ENCODE measurements around the gene KLHL26.

Gene KLHL26

DNA sequence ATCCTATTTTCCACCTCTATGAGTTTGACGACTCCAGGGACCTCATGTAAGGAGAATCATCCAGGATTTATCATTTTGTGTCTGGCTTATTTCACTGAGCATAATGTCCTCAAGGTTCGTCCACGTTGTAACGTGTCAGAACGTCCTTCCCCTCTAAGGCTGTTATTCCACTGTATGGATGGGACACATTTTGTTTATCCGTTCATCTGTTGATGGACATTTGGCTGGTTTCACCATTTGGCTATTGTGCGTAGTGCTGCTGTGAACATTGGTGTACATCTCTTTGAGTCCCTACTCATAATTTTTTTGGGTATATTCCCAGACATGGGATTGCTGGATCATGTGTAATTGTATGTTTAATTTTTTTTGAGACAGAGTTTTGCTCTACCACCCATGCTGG, 68.1 kb downstream of the KLHL26 start:
- Histone ChIP-seq H3K4me2 (ENCODE audit: low read depth, low read length, poor library complexity, severe bottlenecking) (no peak overlapping the region), H3K79me2 (ENCODE audit: insufficient read depth, low read length) (peaks cover 3% of the 10 kb centered on the region; the same call in 1 of the 2 replicates), H3K9me2 (replicated peaks; ENCODE audit: insufficient read depth, low read length) (no peaks in the 10 kb centered on the region), H3K36me3 (ENCODE audit: low read length) (no peaks in the 10 kb centered on the region), H2AFZ (ENCODE audit: low read depth, low read length, severe bottlenecking) (no peak overlapping the region), H4K20me1 (ENCODE audit: low read depth, low read length) (no peaks in the 10 kb centered on the region), H3K9ac (ENCODE audit: low read length) (no peak overlapping the region), H3K9me3 (ENCODE audit: insufficient read depth, low read length) (no peaks in the 10 kb centered on the region), H3F3A (ENCODE audit: insufficient read depth) (peaks cover 11% of the 10 kb centered on the region), H3K27ac (ENCODE audit: low read depth, low read length) (no peak overlapping the region), H3K27me3 (ENCODE audit: low read length) (no peaks in the 10 kb centered on the region), H3K4me3 (ENCODE audit: insufficient read depth, low read length, poor library complexity, severe bottlenecking) (no peak overlapping the region)
- TF ChIP-seq, protein P1, sequence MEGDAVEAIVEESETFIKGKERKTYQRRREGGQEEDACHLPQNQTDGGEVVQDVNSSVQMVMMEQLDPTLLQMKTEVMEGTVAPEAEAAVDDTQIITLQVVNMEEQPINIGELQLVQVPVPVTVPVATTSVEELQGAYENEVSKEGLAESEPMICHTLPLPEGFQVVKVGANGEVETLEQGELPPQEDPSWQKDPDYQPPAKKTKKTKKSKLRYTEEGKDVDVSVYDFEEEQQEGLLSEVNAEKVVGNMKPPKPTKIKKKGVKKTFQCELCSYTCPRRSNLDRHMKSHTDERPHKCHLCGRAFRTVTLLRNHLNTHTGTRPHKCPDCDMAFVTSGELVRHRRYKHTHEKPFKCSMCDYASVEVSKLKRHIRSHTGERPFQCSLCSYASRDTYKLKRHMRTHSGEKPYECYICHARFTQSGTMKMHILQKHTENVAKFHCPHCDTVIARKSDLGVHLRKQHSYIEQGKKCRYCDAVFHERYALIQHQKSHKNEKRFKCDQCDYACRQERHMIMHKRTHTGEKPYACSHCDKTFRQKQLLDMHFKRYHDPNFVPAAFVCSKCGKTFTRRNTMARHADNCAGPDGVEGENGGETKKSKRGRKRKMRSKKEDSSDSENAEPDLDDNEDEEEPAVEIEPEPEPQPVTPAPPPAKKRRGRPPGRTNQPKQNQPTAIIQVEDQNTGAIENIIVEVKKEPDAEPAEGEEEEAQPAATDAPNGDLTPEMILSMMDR (IDR thresholded peaks at IDR 0.05; ENCODE audit: insufficient read depth, low read length, poor library complexity, severe bottlenecking), result no peak
- no peak for TF ChIP-seq EZH2phosphoT487 (conservative IDR thresholded peaks at IDR 0.05; ENCODE audit: low read length)

DNA sequence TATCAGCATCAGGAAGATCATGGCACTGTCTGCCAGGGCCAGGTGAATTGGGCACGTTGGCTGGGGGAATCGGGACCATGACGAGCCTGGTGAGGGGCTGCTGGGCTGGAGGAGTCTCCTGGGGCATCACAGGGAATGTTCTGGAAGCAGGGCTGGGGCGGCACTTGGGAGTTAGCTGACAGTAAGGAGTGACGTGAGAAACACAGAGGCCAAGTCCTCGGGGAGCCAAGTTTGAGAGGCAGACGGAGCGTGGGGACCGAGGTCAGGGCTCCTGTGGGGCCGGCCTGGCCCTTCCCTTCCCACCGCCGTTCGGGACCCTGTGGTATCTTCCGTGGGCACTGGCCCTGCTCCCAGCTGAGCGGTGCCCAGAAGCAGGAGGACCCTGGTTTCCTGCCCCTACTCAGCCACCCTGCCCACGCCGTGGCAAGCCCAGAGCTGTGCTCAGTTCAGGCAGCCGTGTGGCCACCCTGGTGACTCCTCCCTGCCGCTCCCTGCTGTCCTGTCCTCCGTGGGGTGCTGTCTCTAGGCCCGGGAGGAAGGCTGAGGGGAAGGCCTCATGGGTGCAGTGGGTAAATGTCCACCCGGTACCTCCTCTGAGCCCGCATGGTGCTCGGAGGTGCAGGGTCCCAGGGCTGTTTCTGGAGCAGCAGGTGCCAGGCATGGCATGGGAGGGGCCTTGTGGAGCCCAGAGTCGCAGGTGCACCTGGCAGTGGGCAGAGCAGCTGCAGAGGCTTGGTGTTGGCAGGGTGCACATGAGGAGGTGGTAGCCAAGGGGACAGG, 71.8 kb downstream of the KLHL26 start:
- Histone ChIP-seq H3K9me2 (replicated peaks; ENCODE audit: insufficient read depth, low read length) (no peaks in the 10 kb centered on the region), H3K36me3 (ENCODE audit: low read length) (no peaks in the 10 kb centered on the region), H2AFZ (ENCODE audit: low read depth, low read length, severe bottlenecking) (no peak overlapping the region), H3K9me3 (ENCODE audit: insufficient read depth, low read length) (no peaks in the 10 kb centered on the region), H3K9ac (ENCODE audit: low read length) (no peak overlapping the region), H3K27ac (ENCODE audit: low read depth, low read length) (no peak overlapping the region), H3K4me2 (ENCODE audit: low read depth, low read length, poor library complexity, severe bottlenecking) (no peak overlapping the region), H3K79me2 (ENCODE audit: insufficient read depth, low read length) (peaks cover 3% of the 10 kb centered on the region; the same call in 1 of the 2 replicates), H4K20me1 (ENCODE audit: low read depth, low read length) (no peaks in the 10 kb centered on the region), H3K27me3 (ENCODE audit: low read length) (no peaks in the 10 kb centered on the region), H3F3A (ENCODE audit: insufficient read depth) (no peaks in the 10 kb centered on the region), H3K4me3 (ENCODE audit: insufficient read depth, low read length, poor library complexity, severe bottlenecking) (no peak overlapping the region)
- TF ChIP-seq, protein P1 (IDR thresholded peaks at IDR 0.05; ENCODE audit: insufficient read depth, low read length, poor library complexity, severe bottlenecking), result no peak
- TF ChIP-seq EZH2phosphoT487 (conservative IDR thresholded peaks at IDR 0.05; ENCODE audit: low read length), result no peak

DNA sequence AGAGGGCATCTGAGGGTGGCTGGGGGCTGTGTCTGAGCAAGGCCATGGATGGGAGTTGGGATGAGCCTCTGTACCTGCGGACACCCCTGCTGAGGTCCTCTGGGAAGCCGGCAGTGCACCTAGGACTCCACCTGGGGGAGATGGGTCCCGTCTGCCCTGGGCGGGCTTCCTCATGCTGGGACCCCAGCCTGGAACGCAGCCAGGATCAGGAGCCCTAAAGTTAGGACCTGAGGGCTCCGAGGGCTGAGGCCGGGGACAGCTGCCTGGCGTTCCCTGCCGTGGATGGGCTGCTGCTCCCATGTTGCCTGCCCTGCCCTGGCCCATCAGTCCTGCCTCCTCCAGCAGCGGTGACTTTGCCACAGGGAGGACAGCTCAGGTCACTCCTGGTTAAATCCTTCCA, 72.7 kb downstream of the KLHL26 start:
- Histone ChIP-seq H3K79me2 (ENCODE audit: insufficient read depth, low read length) (peaks cover 3% of the 10 kb centered on the region; the same call in 1 of the 2 replicates), H3F3A (ENCODE audit: insufficient read depth) (no peaks in the 10 kb centered on the region), H3K27ac (ENCODE audit: low read depth, low read length) (no peak overlapping the region), H3K27me3 (ENCODE audit: low read length) (no peaks in the 10 kb centered on the region), H4K20me1 (ENCODE audit: low read depth, low read length) (no peaks in the 10 kb centered on the region), H3K4me2 (ENCODE audit: low read depth, low read length, poor library complexity, severe bottlenecking) (no peak overlapping the region), H2AFZ (ENCODE audit: low read depth, low read length, severe bottlenecking) (no peak overlapping the region), H3K9me3 (ENCODE audit: insufficient read depth, low read length) (no peaks in the 10 kb centered on the region), H3K4me3 (ENCODE audit: insufficient read depth, low read length, poor library complexity, severe bottlenecking) (no peak overlapping the region), H3K9me2 (replicated peaks; ENCODE audit: insufficient read depth, low read length) (no peaks in the 10 kb centered on the region), H3K9ac (ENCODE audit: low read length) (no peak overlapping the region), H3K36me3 (ENCODE audit: low read length) (no peaks in the 10 kb centered on the region)
- TF ChIP-seq, protein P1 (IDR thresholded peaks at IDR 0.05; ENCODE audit: insufficient read depth, low read length, poor library complexity, severe bottlenecking), result no peak
- no peak for TF ChIP-seq EZH2phosphoT487 (conservative IDR thresholded peaks at IDR 0.05; ENCODE audit: low read length)

All from SU-DHL-6 (cell line).